ENCODE measurements around the gene SOD2. TPM values are rescaled to one million over a fixed set of nuclear protein-coding genes. Genes with fewer than 3 reads are reported as not detected.

SOD2 gene
- total and polyA plus RNA-seq, 2 of the 13 experiments (the other 11 are each of a cell fraction or from before 2014, with no cell fraction given) = 304 to 309 TPM

DNA sequence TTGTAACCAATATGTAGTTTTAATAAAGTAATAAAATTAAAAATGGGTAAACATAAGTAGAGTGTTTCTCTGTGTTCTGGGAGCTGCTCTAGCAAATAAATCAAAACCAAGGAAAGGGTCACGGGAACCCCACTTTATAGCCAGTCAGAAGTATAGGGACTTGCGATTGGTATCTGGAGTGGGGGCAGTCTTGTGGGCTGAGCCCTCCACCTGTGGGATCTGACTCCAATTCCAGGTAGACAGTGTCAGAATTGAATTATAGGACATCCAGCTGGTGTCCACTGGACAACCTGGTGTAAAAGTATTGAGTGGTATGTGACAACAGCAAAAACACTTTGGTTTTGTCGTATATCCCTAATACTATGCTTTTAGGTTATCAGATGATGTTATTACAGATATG is 14.5 kb downstream of the SOD2 start:
- H3K4me1 ChIP-seq (ENCODE audit: insufficient read depth, low read length) = peaks cover 1% of the 10 kb centered on the region; the same call in 1 of the 2 replicates
- no peaks in the 10 kb centered on the region for H3K9me3 ChIP-seq (ENCODE audit: low read length)
- H2AFZ ChIP-seq (ENCODE audit: low read length) = no peak overlapping the region
- peaks cover 29% of the 10 kb centered on the region for H4K20me1 ChIP-seq (ENCODE audit: insufficient read depth, low read length)
- H3K9ac ChIP-seq (ENCODE audit: insufficient read depth, low read depth, low read length) = no peak overlapping the region
- no peak for TF ChIP-seq NFIC (IDR thresholded peaks at IDR 0.05; ENCODE audit: low read length)
- no peak for TF ChIP-seq ZNF883 (CRISPR knock-in tag; IDR thresholded peaks at IDR 0.05; ENCODE audit: not compliant biosample characterization)
- no peak for TF ChIP-seq ZNF430 (CRISPR knock-in tag; IDR thresholded peaks at IDR 0.05)
- TF ChIP-seq, protein P1, sequence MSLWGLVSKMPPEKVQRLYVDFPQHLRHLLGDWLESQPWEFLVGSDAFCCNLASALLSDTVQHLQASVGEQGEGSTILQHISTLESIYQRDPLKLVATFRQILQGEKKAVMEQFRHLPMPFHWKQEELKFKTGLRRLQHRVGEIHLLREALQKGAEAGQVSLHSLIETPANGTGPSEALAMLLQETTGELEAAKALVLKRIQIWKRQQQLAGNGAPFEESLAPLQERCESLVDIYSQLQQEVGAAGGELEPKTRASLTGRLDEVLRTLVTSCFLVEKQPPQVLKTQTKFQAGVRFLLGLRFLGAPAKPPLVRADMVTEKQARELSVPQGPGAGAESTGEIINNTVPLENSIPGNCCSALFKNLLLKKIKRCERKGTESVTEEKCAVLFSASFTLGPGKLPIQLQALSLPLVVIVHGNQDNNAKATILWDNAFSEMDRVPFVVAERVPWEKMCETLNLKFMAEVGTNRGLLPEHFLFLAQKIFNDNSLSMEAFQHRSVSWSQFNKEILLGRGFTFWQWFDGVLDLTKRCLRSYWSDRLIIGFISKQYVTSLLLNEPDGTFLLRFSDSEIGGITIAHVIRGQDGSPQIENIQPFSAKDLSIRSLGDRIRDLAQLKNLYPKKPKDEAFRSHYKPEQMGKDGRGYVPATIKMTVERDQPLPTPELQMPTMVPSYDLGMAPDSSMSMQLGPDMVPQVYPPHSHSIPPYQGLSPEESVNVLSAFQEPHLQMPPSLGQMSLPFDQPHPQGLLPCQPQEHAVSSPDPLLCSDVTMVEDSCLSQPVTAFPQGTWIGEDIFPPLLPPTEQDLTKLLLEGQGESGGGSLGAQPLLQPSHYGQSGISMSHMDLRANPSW (CRISPR knock-in tag; IDR thresholded peaks at IDR 0.05; ENCODE audit: borderline replicate concordance) = no peak
- no peak for TF ChIP-seq BORCS8-MEF2B (CRISPR knock-in tag; IDR thresholded peaks at IDR 0.05)
- peak; percentile 56 for TF ChIP-seq RBM22 (optimal IDR thresholded peaks at IDR 0.05; ENCODE audit: low read length)
- TF ChIP-seq, protein P2, sequence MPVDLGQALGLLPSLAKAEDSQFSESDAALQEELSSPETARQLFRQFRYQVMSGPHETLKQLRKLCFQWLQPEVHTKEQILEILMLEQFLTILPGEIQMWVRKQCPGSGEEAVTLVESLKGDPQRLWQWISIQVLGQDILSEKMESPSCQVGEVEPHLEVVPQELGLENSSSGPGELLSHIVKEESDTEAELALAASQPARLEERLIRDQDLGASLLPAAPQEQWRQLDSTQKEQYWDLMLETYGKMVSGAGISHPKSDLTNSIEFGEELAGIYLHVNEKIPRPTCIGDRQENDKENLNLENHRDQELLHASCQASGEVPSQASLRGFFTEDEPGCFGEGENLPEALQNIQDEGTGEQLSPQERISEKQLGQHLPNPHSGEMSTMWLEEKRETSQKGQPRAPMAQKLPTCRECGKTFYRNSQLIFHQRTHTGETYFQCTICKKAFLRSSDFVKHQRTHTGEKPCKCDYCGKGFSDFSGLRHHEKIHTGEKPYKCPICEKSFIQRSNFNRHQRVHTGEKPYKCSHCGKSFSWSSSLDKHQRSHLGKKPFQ (CRISPR knock-in tag; IDR thresholded peaks at IDR 0.05; ENCODE audit: insufficient replicate concordance) = no peak
- 0 out of 2 replicates have a peak, but pooled peaks have one; percentile 29 for TF ChIP-seq RBFOX2 (IDR thresholded peaks at IDR 0.05; ENCODE audit: low read depth, low read length)
- TF ChIP-seq ZNF484 (CRISPR knock-in tag; IDR thresholded peaks at IDR 0.05; ENCODE audit: borderline replicate concordance, low read depth) = no peak
- TF ChIP-seq, protein P3, sequence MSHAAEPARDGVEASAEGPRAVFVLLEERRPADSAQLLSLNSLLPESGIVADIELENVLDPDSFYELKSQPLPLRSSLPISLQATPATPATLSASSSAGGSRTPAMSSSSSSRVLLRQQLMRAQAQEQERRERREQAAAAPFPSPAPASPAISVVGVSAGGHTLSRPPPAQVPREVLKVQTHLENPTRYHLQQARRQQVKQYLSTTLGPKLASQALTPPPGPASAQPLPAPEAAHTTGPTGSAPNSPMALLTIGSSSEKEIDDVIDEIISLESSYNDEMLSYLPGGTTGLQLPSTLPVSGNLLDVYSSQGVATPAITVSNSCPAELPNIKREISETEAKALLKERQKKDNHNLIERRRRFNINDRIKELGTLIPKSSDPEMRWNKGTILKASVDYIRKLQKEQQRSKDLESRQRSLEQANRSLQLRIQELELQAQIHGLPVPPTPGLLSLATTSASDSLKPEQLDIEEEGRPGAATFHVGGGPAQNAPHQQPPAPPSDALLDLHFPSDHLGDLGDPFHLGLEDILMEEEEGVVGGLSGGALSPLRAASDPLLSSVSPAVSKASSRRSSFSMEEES (CRISPR knock-in tag; IDR thresholded peaks at IDR 0.05) = no peak
- TF ChIP-seq HNRNPH1 (optimal IDR thresholded peaks at IDR 0.05; ENCODE audit: low read depth, low read length) = no peak
- TF ChIP-seq KLF11 (CRISPR knock-in tag; IDR thresholded peaks at IDR 0.05) = no peak
- TF ChIP-seq EEA1 (CRISPR knock-in tag; IDR thresholded peaks at IDR 0.05; ENCODE audit: borderline replicate concordance) = no peak
- TF ChIP-seq, protein P4, sequence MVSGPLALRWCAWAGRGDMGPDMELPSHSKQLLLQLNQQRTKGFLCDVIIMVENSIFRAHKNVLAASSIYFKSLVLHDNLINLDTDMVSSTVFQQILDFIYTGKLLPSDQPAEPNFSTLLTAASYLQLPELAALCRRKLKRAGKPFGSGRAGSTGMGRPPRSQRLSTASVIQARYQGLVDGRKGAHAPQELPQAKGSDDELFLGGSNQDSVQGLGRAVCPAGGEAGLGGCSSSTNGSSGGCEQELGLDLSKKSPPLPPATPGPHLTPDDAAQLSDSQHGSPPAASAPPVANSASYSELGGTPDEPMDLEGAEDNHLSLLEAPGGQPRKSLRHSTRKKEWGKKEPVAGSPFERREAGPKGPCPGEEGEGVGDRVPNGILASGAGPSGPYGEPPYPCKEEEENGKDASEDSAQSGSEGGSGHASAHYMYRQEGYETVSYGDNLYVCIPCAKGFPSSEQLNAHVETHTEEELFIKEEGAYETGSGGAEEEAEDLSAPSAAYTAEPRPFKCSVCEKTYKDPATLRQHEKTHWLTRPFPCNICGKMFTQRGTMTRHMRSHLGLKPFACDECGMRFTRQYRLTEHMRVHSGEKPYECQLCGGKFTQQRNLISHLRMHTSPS (CRISPR knock-in tag; IDR thresholded peaks at IDR 0.05; ENCODE audit: low read depth) = no peak
- no peak for TF ChIP-seq ZFP41 (CRISPR knock-in tag; IDR thresholded peaks at IDR 0.05; ENCODE audit: borderline replicate concordance)
- no peak for TF ChIP-seq STAG1 (CRISPR knock-in tag; IDR thresholded peaks at IDR 0.05)
- TF ChIP-seq PITX1 (CRISPR knock-in tag; IDR thresholded peaks at IDR 0.05) = no peak
- no peak for TF ChIP-seq KDM6A (CRISPR knock-in tag; IDR thresholded peaks at IDR 0.05; ENCODE audit: low read depth)
- H3K27me3 ChIP-seq (ENCODE audit: control insufficient read depth in 1 of 2, insufficient read depth in 2 of 2, low read length in 2 of 2) = no peaks in the 10 kb centered on the region
- no peak; the same call in 2 of the 3 replicates for ATAC-seq
- 98% methylated on average over 3 of the region's 3 CpGs for WGBS (ENCODE audit: low lambda C conversion rate)
- H3K79me2 ChIP-seq (ENCODE audit: insufficient read depth, low read length) = peaks cover 6% of the 10 kb centered on the region
- peaks cover 17 to 40% of the 10 kb centered on the region in 2 experiments for H3K36me3 ChIP-seq (replicated peaks in 1 of 2; ENCODE audit: control insufficient read depth in 1 of 2, insufficient read depth in 2 of 2, low read length in 2 of 2)
- FAIRE-seq = no peak
- BruUV-seq (replicated peaks) = no TSS peak
- CTCF ChIA-PET (ENCODE audit: low intra/inter-chr PET ratio, low total read pairs) = no interaction called here
- H3K4me3 ChIP-seq (replicated peaks in 1 of 3; ENCODE audit: insufficient read depth in 1 of 3, low read depth in 2 of 3, low read length in 3 of 3) = no peak overlapping the region
- intact Hi-C loops (cut with micrococcal nuclease; ENCODE audit: unreplicated experiment) (no loop called here), in situ Hi-C loops (cut with HindIII; ENCODE audit: extremely low pct_ligation_motif_present, low pct_unique_long_range_greater_than_20kb) (no loop called here)
- H3K4me2 ChIP-seq (ENCODE audit: low read depth, low read length) = no peak overlapping the region
- POLR2A ChIA-PET = interaction anchor here (1.1 to 1.4 kb wide), 4 partner anchors 11 to 295 kb away, joined by 3 to 8 read pairs (median 4); partner anchors contain the start of gene SOD2
- H3K27ac ChIP-seq (ENCODE audit: extremely low read length, insufficient read depth, low read length) = no peak overlapping the region
- no peak for DNase-seq (ENCODE audit: low spot score)
